Adipocyte (in vitro differentiated cells): ENCODE results near the gene CCL2.

Experiments used
- DNase-seq: peaks from one replicate; pipeline ENCODE4 v3.0.0-alpha.2; 2015; ENCODE audit warnings: low read depth
- H3K27me3 ChIP-seq: replicated peaks from 2 replicates; pipeline ENCODE4 v1.7.0; 2013; ENCODE audit warnings: mild to moderate bottlenecking, low read length, moderate library complexity; ENCODE audit not compliant: control insufficient read depth, insufficient read depth
- H3K36me3 ChIP-seq: 2 replicates; pipeline ENCODE4 v1.7.0; 2013; ENCODE audit warnings: low read length, mild to moderate bottlenecking, moderate library complexity; ENCODE audit not compliant: control insufficient read depth, insufficient read depth, severe bottlenecking
- H3K4me1 ChIP-seq: 2 replicates; pipeline ENCODE4 v1.7.0; 2013; ENCODE audit warnings: mild to moderate bottlenecking, low read length, moderate library complexity; ENCODE audit not compliant: control insufficient read depth, insufficient read depth
- H3K4me3 ChIP-seq: 2 replicates; pipeline ENCODE4 v1.7.0; 2013; ENCODE audit warnings: mild to moderate bottlenecking, low read length, moderate library complexity
- H3K9ac ChIP-seq: 2 replicates; pipeline ENCODE4 v1.7.0; 2013; ENCODE audit warnings: mild to moderate bottlenecking, low read length, moderate library complexity
- H3K9me3 ChIP-seq: 2 replicates; pipeline ENCODE4 v1.7.0; 2013; ENCODE audit warnings: mild to moderate bottlenecking, low read length, moderate library complexity; ENCODE audit not compliant: control insufficient read depth

Gene CCL2

DNA sequence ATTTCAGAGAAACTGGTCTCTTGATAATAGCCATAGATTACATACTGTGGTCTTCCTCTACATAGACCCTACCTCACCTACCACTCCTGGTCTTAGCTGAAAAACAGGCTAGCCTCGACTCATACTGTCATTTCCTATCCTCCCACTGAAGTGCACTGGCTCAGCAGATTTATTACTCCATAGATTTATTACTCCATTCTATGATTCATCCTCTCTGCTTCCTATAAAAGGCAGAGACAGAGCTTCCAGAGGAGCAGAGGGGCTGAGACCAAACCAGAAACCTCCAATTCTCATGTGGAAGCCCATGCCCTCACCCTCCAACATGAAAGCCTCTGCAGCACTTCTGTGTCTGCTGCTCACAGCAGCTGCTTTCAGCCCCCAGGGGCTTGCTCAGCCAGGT, 14.9 kb downstream of the CCL2 start, which contains the start of gene CCL7:
CCL7 (plus strand) TSS at position 253 of the 400 bp plus-strand sequence; CDS start at position 323, 70 bp downstream.
- Histone ChIP-seq H3K9ac (no peak within 1 kb of the TSS), H3K36me3 (no peaks in the 10 kb centered on the region), H3K4me3 (no peak within 1 kb of the TSS), H3K9me3 (no peaks in the 10 kb centered on the region), H3K27me3 (no peaks in the 10 kb centered on the region), H3K4me1 (peaks cover 14% of the 10 kb centered on the region)
- no peak for DNase-seq

DNA sequence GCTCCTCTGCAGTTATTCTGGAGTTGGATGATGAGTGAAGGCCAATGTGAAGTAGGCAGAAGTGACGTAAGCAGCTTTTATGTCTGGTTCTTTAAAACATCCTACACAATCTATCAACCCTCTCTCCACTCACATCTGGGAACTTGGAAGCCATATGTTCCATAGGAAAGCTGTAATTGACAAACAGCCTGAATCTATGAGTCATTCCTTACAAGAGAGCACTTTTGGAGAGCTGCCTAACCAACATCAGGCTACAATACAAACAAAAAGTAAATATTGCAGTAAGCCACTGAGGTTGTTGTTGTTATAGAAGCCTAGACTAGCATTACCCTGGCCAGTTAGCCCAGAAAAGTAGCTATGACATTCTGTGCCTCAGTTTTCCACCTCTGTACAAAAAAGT, 20.8 kb downstream of the CCL2 start:
- Histone ChIP-seq H3K4me1 (peaks cover 16% of the 10 kb centered on the region), H3K4me3 (no peak overlapping the region), H3K36me3 (no peaks in the 10 kb centered on the region), H3K9me3 (no peaks in the 10 kb centered on the region), H3K27me3 (no peaks in the 10 kb centered on the region), H3K9ac (no peak overlapping the region)
- peak; percentile 90 for DNase-seq

DNA sequence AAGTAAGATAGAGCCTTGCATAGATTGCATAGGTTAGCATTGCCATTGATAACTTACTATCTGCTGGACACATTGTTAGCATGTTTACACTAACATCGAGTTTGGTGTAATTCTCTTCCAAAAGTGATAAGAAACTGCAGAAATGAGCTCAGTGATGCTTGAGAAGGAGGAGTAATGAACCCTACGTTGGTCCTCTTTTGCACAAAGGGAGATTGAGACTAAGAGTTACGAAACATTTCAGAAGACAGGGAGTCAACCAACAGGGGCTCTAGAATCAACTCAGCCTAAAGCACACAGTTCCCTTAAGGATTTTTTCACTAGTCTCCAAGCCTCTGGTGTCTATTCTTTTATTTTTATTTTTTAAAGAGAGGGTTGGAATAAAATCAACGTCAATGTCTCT, 21.7 kb downstream of the CCL2 start:
- Histone ChIP-seq H3K9ac (no peak overlapping the region), H3K9me3 (no peaks in the 10 kb centered on the region), H3K27me3 (no peaks in the 10 kb centered on the region), H3K4me1 (peaks cover 16% of the 10 kb centered on the region), H3K36me3 (no peaks in the 10 kb centered on the region), H3K4me3 (no peak overlapping the region)
- no peak for DNase-seq

DNA sequence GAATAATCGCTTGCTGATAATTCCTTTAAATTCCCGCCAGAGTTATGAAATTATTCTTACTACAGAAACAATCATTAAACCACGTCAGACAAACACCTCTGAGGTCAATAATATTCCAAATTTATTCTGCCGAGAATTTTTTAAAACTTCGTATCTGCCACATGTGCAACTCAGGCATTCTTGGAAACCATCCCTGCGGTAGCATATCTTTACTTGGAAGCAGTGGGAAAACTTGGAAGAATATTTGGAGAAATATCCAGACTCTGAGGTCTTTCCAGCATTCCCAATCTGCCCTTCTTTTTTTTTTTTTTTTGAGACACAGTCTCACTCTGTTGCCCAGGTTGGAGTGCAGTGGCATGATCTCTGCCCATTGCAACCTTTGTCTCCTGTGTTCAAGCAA, 28.5 kb downstream of the CCL2 start:
- no peak for DNase-seq
- peaks cover 17% of the 10 kb centered on the region for H3K4me1 ChIP-seq
- H3K36me3 ChIP-seq, result no peaks in the 10 kb centered on the region
- no peak overlapping the region for H3K4me3 ChIP-seq
- no peaks in the 10 kb centered on the region for H3K9me3 ChIP-seq
- H3K27me3 ChIP-seq, result no peaks in the 10 kb centered on the region
- no peak overlapping the region for H3K9ac ChIP-seq

DNA sequence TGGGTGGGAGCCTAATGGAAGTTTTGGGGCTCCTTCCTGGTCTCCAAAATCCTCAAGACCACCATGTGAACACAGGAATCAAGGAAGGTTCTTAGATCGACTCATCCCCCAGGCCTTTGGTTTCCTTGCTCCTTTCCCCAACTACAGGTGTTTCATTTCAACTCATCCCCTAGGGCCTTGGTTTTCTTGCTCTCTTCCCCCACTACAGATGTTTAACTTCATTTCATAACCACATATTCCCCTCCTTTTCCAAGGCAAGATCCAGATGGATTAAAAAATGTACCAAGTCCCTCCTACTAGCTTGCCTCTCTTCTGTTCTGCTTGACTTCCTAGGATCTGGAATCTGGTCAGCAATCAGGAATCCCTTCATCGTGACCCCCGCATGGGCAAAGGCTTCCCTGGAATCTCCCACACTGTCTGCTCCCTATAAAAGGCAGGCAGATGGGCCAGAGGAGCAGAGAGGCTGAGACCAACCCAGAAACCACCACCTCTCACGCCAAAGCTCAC, 30.3 kb downstream of the CCL2 start, which contains the start of gene CCL11:
CCL11 (plus strand) TSS at position 457 of the 507 bp plus-strand sequence. CDS start 67 bp downstream, outside the sequence.
- Histone ChIP-seq H3K4me1 (peaks cover 18% of the 10 kb centered on the region), H3K4me3 (no peak within 1 kb of the TSS), H3K9me3 (no peaks in the 10 kb centered on the region), H3K36me3 (no peaks in the 10 kb centered on the region), H3K27me3 (no peaks in the 10 kb centered on the region), H3K9ac (no peak within 1 kb of the TSS)
- DNase-seq, result no peak

DNA sequence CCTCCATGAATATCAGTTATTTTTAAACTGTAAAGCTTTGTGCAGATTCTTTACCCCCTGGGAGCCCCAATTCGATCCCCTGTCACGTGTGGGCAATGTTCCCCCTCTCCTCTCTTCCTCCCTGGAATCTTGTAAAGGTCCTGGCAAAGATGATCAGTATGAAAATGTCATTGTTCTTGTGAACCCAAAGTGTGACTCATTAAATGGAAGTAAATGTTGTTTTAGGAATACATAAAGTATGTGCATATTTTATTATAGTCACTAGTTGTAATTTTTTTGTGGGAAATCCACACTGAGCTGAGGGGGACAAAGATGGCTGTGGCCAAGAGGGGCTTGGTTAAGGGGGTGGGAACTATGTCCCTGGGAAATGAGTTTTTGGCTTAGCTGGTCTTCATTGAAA, 32.8 kb downstream of the CCL2 start:
- DNase-seq, result no peak
- Histone ChIP-seq H3K9ac (no peak overlapping the region), H3K36me3 (no peaks in the 10 kb centered on the region), H3K4me1 (peaks cover 18% of the 10 kb centered on the region), H3K9me3 (no peaks in the 10 kb centered on the region), H3K27me3 (no peaks in the 10 kb centered on the region), H3K4me3 (no peak overlapping the region)

DNA sequence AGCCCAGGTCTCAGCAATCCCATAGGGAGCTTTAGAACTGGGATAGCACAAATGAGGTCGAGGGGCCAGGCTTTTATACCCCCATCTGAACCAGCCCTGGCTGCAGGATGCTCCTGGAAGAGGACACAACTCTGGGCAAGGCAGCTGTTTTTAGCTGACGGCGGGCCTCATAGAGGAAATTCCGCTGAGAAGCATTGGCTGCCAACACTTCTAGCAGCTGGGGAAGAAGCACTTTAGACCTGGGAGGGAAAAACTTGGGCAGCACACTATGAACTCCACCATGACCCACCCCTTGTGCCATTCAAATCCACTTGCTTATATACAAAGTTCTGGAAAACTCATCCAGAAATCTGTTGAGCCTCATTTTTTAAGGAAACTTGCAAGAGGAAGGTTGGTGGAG, 35.5 kb downstream of the CCL2 start:
- DNase-seq, result no peak
- H3K36me3 ChIP-seq, result no peaks in the 10 kb centered on the region
- H3K4me1 ChIP-seq, result peaks cover 18% of the 10 kb centered on the region
- H3K9me3 ChIP-seq, result no peaks in the 10 kb centered on the region
- H3K27me3 ChIP-seq, result no peaks in the 10 kb centered on the region
- no peak overlapping the region for H3K9ac ChIP-seq
- H3K4me3 ChIP-seq, result no peak overlapping the region

DNA sequence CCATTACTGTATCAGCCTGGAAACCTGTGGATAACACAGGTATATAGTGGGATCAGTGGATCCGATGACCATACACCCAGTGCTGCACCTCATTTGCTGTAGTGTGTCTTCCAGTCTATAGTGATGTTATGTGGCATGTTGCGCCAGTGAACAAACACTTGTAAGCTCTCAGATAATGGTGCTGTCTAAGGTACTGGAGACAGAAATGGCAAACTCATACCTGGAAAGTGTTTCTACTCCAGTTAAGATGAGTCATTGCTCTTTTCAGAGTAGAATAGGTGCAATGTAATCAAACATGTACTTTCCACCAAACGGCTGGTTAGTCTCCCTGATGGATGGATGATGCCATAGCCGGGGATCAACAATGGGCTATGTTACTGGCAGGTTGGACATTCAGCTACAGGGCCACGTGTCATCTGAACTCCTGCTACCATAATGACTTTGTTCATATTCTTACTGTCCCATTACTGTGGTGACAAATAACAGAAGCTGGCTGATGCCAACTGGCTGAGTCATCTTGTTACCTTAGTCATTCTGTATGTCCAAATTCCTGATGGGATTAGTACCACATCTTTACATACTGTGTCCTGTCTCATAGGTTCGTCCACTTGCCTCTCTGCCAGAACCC, 36.8 kb downstream of the CCL2 start:
- H3K36me3 ChIP-seq, result no peaks in the 10 kb centered on the region
- H3K9me3 ChIP-seq, result no peaks in the 10 kb centered on the region
- H3K27me3 ChIP-seq, result no peaks in the 10 kb centered on the region
- H3K4me3 ChIP-seq, result no peak overlapping the region
- H3K4me1 ChIP-seq, result peaks cover 17% of the 10 kb centered on the region
- no peak overlapping the region for H3K9ac ChIP-seq
- no peak for DNase-seq

DNA sequence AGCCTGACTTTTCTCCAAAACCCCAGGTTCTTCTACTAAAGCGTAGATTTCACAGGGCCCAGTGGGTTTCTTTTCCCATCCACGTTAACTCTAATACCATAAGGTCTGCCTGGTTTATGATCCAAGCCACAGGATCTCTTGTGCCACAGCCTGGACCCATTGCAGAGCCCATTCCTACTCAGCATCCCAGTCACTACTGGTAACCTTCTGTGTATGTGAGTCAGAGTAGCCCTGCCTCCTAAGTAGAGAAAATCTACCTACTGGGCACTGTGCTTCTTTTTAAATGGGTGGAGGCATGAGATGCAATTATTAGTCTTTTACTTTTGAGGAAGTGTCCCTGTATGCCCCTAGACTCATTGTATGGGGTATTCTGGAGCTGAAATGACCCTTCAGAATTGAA, 43.9 kb downstream of the CCL2 start:
- Histone ChIP-seq H3K4me3 (no peak overlapping the region), H3K36me3 (no peaks in the 10 kb centered on the region), H3K27me3 (no peaks in the 10 kb centered on the region), H3K4me1 (peaks cover 36% of the 10 kb centered on the region), H3K9me3 (no peaks in the 10 kb centered on the region), H3K9ac (no peak overlapping the region)
- DNase-seq, result no peak

DNA sequence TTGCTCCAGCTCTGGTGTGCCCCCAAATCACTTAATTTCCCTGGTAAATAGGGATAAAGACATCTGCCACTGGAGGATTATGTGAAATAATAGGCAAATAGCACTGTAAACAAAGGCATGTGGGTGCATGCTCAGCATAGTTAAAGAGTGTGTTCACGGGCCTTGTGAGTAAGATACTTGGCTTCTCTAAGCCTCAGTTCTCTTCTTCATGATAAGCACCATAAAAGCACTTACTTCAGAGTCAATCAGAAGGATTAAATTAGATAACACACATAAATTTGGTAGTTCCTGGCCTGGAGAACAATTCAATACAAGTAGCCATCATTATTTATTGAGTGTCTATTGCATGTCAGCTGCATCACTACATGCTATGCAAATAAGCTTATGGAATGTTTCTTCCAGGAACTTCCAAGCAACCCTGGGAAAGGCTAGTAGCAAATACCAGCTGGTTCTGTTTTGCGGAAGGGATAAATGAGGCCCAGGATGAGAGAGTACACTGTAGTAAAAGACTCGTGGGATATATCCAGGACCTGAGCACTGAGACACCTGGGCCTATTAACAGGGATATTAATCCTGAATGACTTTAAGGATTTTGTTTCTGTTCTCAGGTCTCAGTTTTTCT, 45.0 kb downstream of the CCL2 start:
- Histone ChIP-seq H3K27me3 (no peaks in the 10 kb centered on the region), H3K9ac (peak overlapping the region; percentile 48), H3K4me3 (no peak overlapping the region), H3K36me3 (no peaks in the 10 kb centered on the region), H3K4me1 (peaks cover 36% of the 10 kb centered on the region), H3K9me3 (no peaks in the 10 kb centered on the region)
- peak; percentile 65 for DNase-seq

DNA sequence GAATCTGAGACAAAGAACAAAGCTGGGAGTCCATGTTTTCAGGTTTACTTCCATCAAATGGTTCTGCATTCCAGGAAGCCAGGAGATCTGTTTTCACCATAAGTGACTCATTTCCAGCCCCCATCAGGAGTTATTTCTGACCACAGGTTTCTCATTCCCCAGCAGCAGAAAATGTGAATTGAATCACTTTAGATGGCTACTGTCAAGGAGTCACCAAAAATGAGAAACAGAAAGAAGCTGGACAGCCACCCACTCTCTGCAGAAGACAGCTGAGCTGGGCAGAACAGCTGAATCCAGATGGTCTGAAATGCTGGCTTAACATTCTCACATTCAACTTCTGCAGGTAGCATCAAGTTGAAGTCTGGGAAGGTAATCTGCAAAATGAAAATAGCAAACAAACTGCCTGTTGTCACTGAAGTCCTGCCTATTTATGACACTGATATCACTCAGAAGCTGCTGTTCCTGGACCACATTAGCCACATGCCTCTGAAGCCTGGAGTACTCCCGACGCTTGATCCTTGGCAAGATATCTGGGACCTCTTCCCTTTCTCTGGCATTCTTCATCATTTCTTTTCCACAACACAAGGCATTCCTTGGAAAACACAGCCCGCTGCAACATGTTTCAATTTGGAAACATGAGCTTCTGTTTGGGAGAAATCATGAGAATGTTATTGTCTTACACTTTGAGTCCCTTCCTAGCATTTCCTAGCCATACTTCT, 45.7 kb downstream of the CCL2 start:
- H3K27me3 ChIP-seq, result no peaks in the 10 kb centered on the region
- DNase-seq, result peak; percentile 42
- H3K4me1 ChIP-seq, result peaks cover 38% of the 10 kb centered on the region

More for the DNA sequence above, 45.7 kb downstream of the CCL2 start:
- Histone ChIP-seq H3K4me3 (no peak overlapping the region), H3K9me3 (no peaks in the 10 kb centered on the region), H3K36me3 (no peaks in the 10 kb centered on the region), H3K9ac (no peak overlapping the region)
